ENCODE data around the gene URI1.

Gene URI1

GRCh38 chr19:30009013-30009412 is 67.0 kb downstream of the URI1 start:
- TF ChIP-seq ZNF274 (IDR thresholded peaks at IDR 0.05; ENCODE audit: low read depth, low read length) = no peak
- no peak overlapping the region for H3K4me3 ChIP-seq (ENCODE audit: low read length)

DNA sequence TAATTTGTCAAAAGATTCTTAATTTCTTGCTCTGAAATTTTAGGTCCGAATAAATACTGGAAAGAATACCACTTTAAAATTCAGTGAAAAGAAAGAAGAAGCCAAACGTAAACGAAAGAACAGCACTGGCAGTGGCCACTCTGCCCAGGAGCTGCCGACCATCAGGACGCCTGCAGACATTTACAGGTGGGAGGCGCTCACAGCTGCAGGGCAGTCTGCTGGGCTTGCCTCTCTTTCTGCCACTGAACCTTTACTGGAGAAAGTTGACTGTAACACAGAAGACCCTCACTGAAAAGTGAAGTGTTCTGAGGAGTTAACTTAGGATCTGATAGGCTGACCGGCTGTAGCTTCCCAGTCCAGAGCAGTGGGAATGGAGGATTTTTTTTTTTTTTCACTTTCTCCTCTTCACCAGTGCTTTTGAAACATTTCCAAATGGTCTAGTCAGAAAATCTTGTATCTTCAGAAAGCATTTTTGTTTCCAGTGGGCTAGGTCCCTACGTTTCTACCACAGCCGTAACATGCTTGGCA is 69.1 kb downstream of the URI1 start:
- no peak overlapping the region for H3K4me3 ChIP-seq (ENCODE audit: low read length)

GRCh38 chr19:30014770-30015169 is 72.7 kb downstream of the URI1 start:
- no peak for TF ChIP-seq ZNF274 (IDR thresholded peaks at IDR 0.05; ENCODE audit: low read depth, low read length)
- no peak overlapping the region for H3K4me3 ChIP-seq (ENCODE audit: low read length)

More for the DNA sequence above, 69.1 kb downstream of the URI1 start:
- TF ChIP-seq ZNF274 (IDR thresholded peaks at IDR 0.05; ENCODE audit: low read depth, low read length) = no peak

DNA sequence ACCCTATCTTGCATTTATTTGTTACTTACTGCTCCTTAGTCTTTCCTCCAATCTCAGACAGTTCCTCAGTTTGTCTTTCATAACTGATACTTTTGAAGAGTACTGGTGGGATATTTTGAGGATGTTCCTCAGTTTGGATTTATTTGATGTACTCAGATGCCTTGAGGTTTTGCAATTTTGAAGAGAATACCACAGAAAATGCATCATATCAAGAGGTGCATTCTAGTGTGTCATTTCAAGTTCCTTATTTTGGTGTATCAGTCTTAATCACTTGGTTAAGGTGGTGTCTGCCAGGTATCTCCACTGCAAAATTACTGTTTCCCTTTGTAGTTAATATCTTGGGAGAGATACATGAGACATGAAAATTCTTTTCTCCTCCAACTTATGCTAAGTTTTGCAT is 75.1 kb downstream of the URI1 start:
- TF ChIP-seq ZNF274 (IDR thresholded peaks at IDR 0.05; ENCODE audit: low read depth, low read length) = no peak
- no peak overlapping the region for H3K4me3 ChIP-seq (ENCODE audit: low read length)

DNA sequence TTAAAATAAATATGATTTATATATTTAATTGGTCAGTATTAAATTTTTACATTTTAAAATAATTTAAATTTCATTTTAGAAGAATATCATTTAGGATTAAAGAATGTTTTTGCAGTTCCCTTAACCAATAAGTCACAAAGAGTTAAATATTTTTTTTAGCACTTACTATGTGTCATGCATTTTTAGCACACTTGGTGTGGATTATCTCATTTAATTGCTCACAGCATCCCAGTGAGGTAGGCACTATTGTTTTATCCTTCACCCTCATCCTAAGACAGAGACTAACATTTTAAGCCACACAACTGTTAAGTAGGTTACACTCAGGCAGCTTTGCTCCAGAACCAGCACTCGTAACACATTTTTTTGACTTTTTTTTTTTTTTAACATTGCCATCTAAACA is 78.2 kb downstream of the URI1 start:
- TF ChIP-seq ZNF274 (IDR thresholded peaks at IDR 0.05; ENCODE audit: low read depth, low read length) = no peak
- H3K4me3 ChIP-seq (ENCODE audit: low read length) = no peak overlapping the region

- no peak overlapping the region for H3K4me3 ChIP-seq (ENCODE audit: low read length)
- TF ChIP-seq ZNF274 (IDR thresholded peaks at IDR 0.05; ENCODE audit: low read depth, low read length) = no peak
Measured at GRCh38 chr19:30022659-30023058, 80.6 kb downstream of the URI1 start.

DNA sequence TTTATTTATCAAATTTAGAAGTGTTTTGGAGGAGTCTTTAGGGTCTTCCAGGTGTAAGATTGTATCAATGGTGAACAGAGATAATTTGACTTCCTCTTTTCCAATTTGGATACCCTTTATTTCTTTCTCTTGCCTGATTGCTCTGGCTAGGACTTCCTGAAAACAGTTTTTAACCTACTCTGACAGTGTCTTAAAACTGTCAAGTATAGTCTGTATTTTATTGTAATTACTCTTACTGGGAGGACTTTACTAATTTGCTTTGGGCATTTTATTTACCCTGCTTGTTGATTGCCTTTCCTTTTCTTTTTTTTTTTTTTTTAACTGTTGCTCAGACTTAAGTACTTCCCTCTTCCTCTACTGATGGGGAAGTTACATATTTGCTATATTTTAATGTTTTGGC is 81.3 kb downstream of the URI1 start:
- TF ChIP-seq ZNF274 (IDR thresholded peaks at IDR 0.05; ENCODE audit: low read depth, low read length) = no peak
- no peak overlapping the region for H3K4me3 ChIP-seq (ENCODE audit: low read length)

DNA sequence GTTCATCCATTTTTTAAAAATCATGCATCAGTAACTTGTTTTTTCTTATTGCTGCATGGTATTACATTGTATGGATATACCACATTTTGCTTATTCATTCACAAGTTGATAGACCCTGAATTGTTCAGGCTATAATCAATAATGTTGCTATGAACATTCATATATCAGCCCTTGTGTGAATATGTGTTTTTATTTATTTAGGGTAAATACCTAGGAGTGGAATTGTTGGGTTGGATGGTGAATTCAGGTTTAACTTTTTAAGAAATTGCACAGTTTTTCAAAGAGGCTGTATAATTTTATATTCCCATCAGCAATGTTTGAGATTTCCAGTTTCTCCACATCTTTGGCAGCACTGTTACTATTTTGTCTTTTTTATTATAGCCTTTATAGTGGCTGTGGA is 82.1 kb downstream of the URI1 start:
- H3K4me3 ChIP-seq (ENCODE audit: low read length) = no peak overlapping the region

DNA sequence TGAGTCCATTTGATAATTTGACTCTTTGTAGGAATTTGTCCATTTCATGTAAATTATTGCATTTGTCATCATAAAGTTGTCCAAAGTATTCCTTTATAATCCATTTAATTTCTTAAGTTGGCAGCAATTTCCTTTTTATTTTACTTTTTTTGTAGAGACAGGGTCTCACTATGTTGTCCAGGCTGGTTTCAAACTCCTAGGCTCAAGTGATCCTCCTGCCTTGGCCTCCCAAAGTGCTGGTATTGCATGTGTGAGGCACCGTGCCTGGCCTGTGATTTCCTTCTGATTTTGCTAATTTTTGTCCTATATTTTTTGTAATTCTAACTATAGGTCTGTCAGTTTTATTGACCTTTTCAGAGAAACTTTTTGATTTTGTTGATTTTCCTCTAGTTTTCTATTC is 84.9 kb downstream of the URI1 start:
- no peak for TF ChIP-seq ZNF274 (IDR thresholded peaks at IDR 0.05; ENCODE audit: low read depth, low read length)
- H3K4me3 ChIP-seq (ENCODE audit: low read length) = no peak overlapping the region

More for the DNA sequence above, 82.1 kb downstream of the URI1 start:
- no peak for TF ChIP-seq ZNF274 (IDR thresholded peaks at IDR 0.05; ENCODE audit: low read depth, low read length)

GRCh38 chr19:30028118-30028991 is 86.3 kb downstream of the URI1 start:
- TF ChIP-seq ZNF274 (IDR thresholded peaks at IDR 0.05; ENCODE audit: low read depth, low read length) = no peak
- no peak overlapping the region for H3K4me3 ChIP-seq (ENCODE audit: low read length)

GRCh38 chr19:30028992-30029343 is 86.9 kb downstream of the URI1 start:
- no peak overlapping the region for H3K4me3 ChIP-seq (ENCODE audit: low read length)
- no peak for TF ChIP-seq ZNF274 (IDR thresholded peaks at IDR 0.05; ENCODE audit: low read depth, low read length)

DNA sequence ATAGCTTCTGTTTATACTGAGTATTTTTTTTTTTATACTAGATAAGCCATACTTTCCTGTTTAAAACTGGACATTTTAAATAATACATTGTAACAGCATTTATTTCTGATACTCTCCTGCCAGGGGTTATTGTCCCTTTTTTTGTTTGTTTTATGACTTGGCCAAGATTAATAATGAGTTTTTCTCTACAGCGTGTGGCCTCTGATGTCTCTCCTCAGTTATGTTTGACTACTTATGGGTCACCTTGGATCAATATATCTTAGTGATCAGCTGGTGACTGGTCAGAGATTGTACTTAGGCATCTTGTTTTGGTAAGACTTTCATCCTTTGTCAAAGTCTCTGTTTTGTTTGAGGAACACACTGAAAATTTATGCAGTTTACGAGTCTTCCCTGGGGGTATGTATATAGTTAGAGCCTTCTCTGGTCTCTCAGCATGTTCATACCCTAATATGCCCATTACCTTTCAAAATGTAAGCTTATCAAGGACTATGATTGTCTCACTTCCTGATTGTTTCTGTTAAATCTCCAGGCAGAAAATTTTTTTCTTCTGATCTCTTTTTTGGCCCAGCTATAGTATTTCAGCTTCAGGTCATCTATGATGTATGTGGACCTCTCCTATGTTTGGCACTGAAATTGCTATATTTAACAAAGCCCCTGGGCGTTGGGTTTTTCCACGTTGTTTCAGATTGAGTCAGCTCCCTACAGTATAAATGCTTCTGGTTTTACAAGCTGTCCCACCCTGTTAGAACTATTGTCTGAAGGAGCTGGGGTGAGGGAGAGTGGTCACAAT is 87.9 kb downstream of the URI1 start:
- no peak for TF ChIP-seq ZNF274 (IDR thresholded peaks at IDR 0.05; ENCODE audit: low read depth, low read length)
- no peak overlapping the region; the same call in 1 of the 2 replicates for H3K4me3 ChIP-seq (ENCODE audit: low read length)

DNA sequence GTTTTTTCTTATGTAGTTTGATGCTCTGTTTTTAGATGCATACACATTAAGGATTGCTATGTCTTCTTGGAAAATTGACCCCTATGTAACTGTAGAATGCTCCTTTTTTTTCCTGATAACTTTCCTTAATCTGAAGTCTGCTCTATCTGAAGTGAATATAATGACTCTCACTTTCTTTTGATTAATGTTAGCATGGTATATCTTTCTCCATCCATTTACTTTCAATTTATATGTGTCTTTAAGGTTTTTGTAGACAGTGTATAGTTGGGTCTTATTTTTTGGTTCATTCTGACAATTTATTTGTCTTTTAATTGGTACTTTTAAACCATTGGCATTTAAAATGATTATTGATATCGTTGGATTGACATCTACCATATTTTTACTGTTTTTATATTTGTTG is 92.3 kb downstream of the URI1 start:
- TF ChIP-seq ZNF274 (IDR thresholded peaks at IDR 0.05; ENCODE audit: low read depth, low read length) = no peak
- H3K4me3 ChIP-seq (ENCODE audit: low read length) = no peak overlapping the region

DNA sequence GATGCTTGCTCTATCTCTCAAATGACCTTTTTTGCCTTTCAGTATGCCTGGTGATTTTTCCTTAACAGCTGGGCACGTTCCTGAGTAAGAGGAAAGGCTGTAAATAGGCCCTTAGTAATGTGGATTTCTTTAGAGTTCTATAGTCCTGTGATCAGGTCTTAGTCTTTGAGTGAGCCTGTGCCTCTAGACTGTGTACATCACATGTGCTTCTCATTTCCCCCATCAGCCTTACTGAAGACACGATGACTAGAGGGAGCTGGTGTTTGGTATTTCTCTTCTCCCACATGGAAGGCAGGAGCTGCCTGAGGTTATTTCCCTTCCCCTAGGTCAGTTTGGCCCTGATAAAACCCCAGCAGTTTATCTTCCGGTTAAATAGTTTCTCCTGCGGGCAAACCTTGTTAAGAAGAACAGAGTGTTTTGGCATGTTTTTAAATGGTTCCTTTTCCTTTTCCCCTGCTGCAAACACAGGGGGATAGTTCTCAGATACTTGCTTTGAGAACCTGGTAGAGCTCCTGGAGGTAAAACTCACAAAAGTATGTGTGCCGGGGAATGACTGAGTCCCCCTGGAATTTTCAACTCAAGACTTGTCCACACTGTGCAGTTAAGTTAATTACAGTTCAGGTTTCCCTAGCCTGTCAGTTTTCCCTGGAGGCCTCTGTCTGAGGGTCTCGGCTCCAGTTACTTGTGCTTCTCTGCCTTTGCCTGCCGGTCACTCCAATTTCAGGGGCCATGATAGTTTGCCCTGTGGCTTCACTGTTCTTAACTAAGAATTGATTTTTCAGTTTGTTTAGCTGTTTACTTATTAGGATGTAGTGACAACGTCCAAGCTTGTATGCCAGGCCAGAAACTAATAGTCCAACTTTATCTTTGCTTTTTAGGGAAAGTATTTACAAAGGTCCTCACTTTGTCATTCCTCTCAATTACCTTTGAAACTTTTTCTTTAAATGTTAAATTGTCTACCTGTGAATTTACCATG is 94.4 kb downstream of the URI1 start:
- TF ChIP-seq ZNF274 (IDR thresholded peaks at IDR 0.05; ENCODE audit: low read depth, low read length) = no peak
- no peak overlapping the region for H3K4me3 ChIP-seq (ENCODE audit: low read length)

Data from GM08714 (cell line).